Loucy (cell line): ENCODE measurements around the gene EPB41L2.

ENCODE experiments used
- H2AFZ ChIP-seq: fragments of 200-600 bp; sonication (generic); 2 replicates; pipeline ENCODE4 v1.6.0; 2016; ENCODE audit warnings: antibody characterized with exemption, mild to moderate bottlenecking, low read length, moderate library complexity
- H3F3A ChIP-seq: fragments of 200-600 bp; 2 replicates; pipeline ENCODE4 v1.6.0; 2016; ENCODE audit warnings: antibody characterized with exemption, low read depth, mild to moderate bottlenecking
- H3K27me3 ChIP-seq: fragments of 200-600 bp; sonication (generic); 2 replicates; pipeline ENCODE4 v1.6.1; 2014; ENCODE audit warnings: low read length, mild to moderate bottlenecking; ENCODE audit not compliant: insufficient read depth, poor library complexity, severe bottlenecking
- H3K36me3 ChIP-seq: fragments of 200-600 bp; sonication (generic); 2 replicates; pipeline ENCODE4 v1.6.1; 2016; ENCODE audit warnings: low read length; ENCODE audit not compliant: insufficient read depth
- H3K4me1 ChIP-seq: fragments of 200-600 bp; sonication (generic); 2 replicates; pipeline ENCODE4 v1.5.1; 2014; ENCODE audit warnings: low read length, mild to moderate bottlenecking; ENCODE audit not compliant: insufficient read depth, poor library complexity, severe bottlenecking
- H3K4me2 ChIP-seq: fragments of 200-600 bp; sonication (generic); 2 replicates; pipeline ENCODE4 v1.6.0; 2014; ENCODE audit warnings: antibody characterized with exemption, low read length, low read depth, mild to moderate bottlenecking; ENCODE audit not compliant: poor library complexity, severe bottlenecking
- H3K4me3 ChIP-seq: fragments of 200-600 bp; sonication (generic); 2 replicates; pipeline ENCODE4 v1.5.1; 2014; ENCODE audit warnings: low read length, mild to moderate bottlenecking, mixed read lengths; ENCODE audit not compliant: poor library complexity, severe bottlenecking
- H3K79me2 ChIP-seq: fragments of 200-600 bp; sonication (generic); 2 replicates; pipeline ENCODE4 v1.6.1; 2014; ENCODE audit warnings: low read length; ENCODE audit not compliant: insufficient read depth
- H3K9ac ChIP-seq: fragments of 200-600 bp; sonication (generic); 2 replicates; pipeline ENCODE4 v1.6.0; 2014; ENCODE audit warnings: mild to moderate bottlenecking, low read depth, low read length, moderate library complexity; ENCODE audit not compliant: poor library complexity, severe bottlenecking
- H3K9me2 ChIP-seq: fragments of 200-600 bp; sonication (generic); replicated peaks from 2 replicates; pipeline ENCODE4 v1.6.1; 2016; ENCODE audit warnings: low read depth, low read length, mixed read lengths
- H3K9me3 ChIP-seq: fragments of 200-600 bp; sonication (generic); 2 replicates; pipeline ENCODE4 v1.6.1; 2014; ENCODE audit warnings: mild to moderate bottlenecking, antibody characterized with exemption, low read length, low read depth; ENCODE audit not compliant: insufficient read depth
- H4K20me1 ChIP-seq: fragments of 200-600 bp; sonication (generic); 2 replicates; pipeline ENCODE4 v1.6.0; 2014; ENCODE audit warnings: antibody characterized with exemption, low read length, mild to moderate bottlenecking; ENCODE audit not compliant: insufficient read depth, poor library complexity, severe bottlenecking
- EZH2phosphoT487 ChIP-seq: fragments of 200-600 bp; IDR thresholded peaks from 2 replicates; pipeline ENCODE4 v1.6.1; 2018; ENCODE audit warnings: antibody characterized with exemption, mild to moderate bottlenecking, moderate library complexity, borderline replicate concordance
- TF ChIP-seq, protein P1 (sequence below): fragments of 200-600 bp; sonication (generic); conservative IDR thresholded peaks from 2 replicates; pipeline ENCODE4 v1.5.1; 2014; ENCODE audit warnings: mild to moderate bottlenecking, antibody characterized with exemption, low read length

EPB41L2 gene

GRCh38 chr6:131103901-131104300, 40.9 kb upstream of the EPB41L2 start:
- no peaks in the 10 kb centered on the region for H3K9me2 ChIP-seq
- no peak for TF ChIP-seq EZH2phosphoT487
- TF ChIP-seq, protein P1, sequence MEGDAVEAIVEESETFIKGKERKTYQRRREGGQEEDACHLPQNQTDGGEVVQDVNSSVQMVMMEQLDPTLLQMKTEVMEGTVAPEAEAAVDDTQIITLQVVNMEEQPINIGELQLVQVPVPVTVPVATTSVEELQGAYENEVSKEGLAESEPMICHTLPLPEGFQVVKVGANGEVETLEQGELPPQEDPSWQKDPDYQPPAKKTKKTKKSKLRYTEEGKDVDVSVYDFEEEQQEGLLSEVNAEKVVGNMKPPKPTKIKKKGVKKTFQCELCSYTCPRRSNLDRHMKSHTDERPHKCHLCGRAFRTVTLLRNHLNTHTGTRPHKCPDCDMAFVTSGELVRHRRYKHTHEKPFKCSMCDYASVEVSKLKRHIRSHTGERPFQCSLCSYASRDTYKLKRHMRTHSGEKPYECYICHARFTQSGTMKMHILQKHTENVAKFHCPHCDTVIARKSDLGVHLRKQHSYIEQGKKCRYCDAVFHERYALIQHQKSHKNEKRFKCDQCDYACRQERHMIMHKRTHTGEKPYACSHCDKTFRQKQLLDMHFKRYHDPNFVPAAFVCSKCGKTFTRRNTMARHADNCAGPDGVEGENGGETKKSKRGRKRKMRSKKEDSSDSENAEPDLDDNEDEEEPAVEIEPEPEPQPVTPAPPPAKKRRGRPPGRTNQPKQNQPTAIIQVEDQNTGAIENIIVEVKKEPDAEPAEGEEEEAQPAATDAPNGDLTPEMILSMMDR: no peak
- H4K20me1 ChIP-seq: no peaks in the 10 kb centered on the region
- H3K9ac ChIP-seq: no peak overlapping the region
- H3K4me3 ChIP-seq: no peak overlapping the region
- no peak overlapping the region for H2AFZ ChIP-seq
- H3F3A ChIP-seq: 0 out of 2 replicates have a peak, but pooled peaks cover 2% of the 10 kb centered on the region
- H3K79me2 ChIP-seq: no peaks in the 10 kb centered on the region
- no peaks in the 10 kb centered on the region for H3K27me3 ChIP-seq
- H3K36me3 ChIP-seq: no peaks in the 10 kb centered on the region
- no peak overlapping the region for H3K4me2 ChIP-seq
- H3K4me1 ChIP-seq: peaks cover 4% of the 10 kb centered on the region
- H3K9me3 ChIP-seq: no peaks in the 10 kb centered on the region

GRCh38 chr6:131103296-131103695, 40.3 kb upstream of the EPB41L2 start:
- Histone ChIP-seq H3K9me2 (no peaks in the 10 kb centered on the region), H4K20me1 (no peaks in the 10 kb centered on the region), H3K4me1 (peaks cover 4% of the 10 kb centered on the region), H3K27me3 (no peaks in the 10 kb centered on the region), H2AFZ (no peak overlapping the region), H3K9me3 (no peaks in the 10 kb centered on the region), H3K9ac (no peak overlapping the region), H3F3A (0 out of 2 replicates have a peak, but pooled peaks cover 2% of the 10 kb centered on the region), H3K79me2 (no peaks in the 10 kb centered on the region), H3K4me3 (no peak overlapping the region), H3K36me3 (no peaks in the 10 kb centered on the region), H3K4me2 (no peak overlapping the region)
- TF ChIP-seq, protein P1: no peak
- TF ChIP-seq EZH2phosphoT487: no peak

- H3K9me2 ChIP-seq: no peaks in the 10 kb centered on the region
- no peaks in the 10 kb centered on the region for H3K9me3 ChIP-seq
- H2AFZ ChIP-seq: no peak overlapping the region
- H3K36me3 ChIP-seq: no peaks in the 10 kb centered on the region
- H3K4me2 ChIP-seq: no peak overlapping the region
- H3K4me3 ChIP-seq: no peak overlapping the region
- no peaks in the 10 kb centered on the region for H3K27me3 ChIP-seq
- H3K79me2 ChIP-seq: no peaks in the 10 kb centered on the region
- peaks cover 4% of the 10 kb centered on the region for H3K4me1 ChIP-seq
- peaks cover 6% of the 10 kb centered on the region; the same call in 1 of the 2 replicates for H3F3A ChIP-seq
- no peaks in the 10 kb centered on the region for H4K20me1 ChIP-seq
- TF ChIP-seq EZH2phosphoT487: no peak
- TF ChIP-seq, protein P1: no peak
- no peak overlapping the region for H3K9ac ChIP-seq
Observed at GRCh38 chr6:131101911-131102680, 39.1 kb upstream of the EPB41L2 start.
